ENCODE data around the gene MRM2. TPM values are rescaled to one million over a fixed set of nuclear protein-coding genes. Genes with fewer than 3 reads are reported as not detected.

The MRM2 gene
- total and polyA plus RNA-seq, 10 of the 15 experiments (the other 5 are each of a cell fraction or from before 2014, with no cell fraction given) = 43.2 to 128 (median 71.4) TPM

GRCh38 chr7:2241580-2242540, at the start of gene MRM2, which contains the start of gene NUDT1 (continued):
- peak; percentile 72 for TF ChIP-seq MAX (IDR thresholded peaks at IDR 0.05; ENCODE audit: low read depth, low read length)
- no peak for TF ChIP-seq FOXM1 (IDR thresholded peaks at IDR 0.05; ENCODE audit: low read depth, low read length)
- no peak for TF ChIP-seq NR2C1 (IDR thresholded peaks at IDR 0.05)
- TF ChIP-seq IKZF2 (IDR thresholded peaks at IDR 0.05) = no peak; a peak in 1 of 4 replicates
- peak; percentile 62; the same call in 1 of the 2 replicates for TF ChIP-seq BACH1 (IDR thresholded peaks at IDR 0.05; ENCODE audit: borderline replicate concordance)
- TF ChIP-seq SREBF2 (IDR thresholded peaks at IDR 0.05; ENCODE audit: low read length) = peak; percentile 68
- TF ChIP-seq ZNF687 (IDR thresholded peaks at IDR 0.05) = 0 out of 2 replicates have a peak, but pooled peaks have one; percentile 60
- peak; percentile 96 for TF ChIP-seq GABPA (IDR thresholded peaks at IDR 0.05; ENCODE audit: low read depth)
- no peak for TF ChIP-seq CEBPZ (IDR thresholded peaks at IDR 0.05; ENCODE audit: low read depth, low read length)
- TF ChIP-seq NKRF (conservative IDR thresholded peaks at IDR 0.05) = peak; percentile 97
- TF ChIP-seq SKIL (IDR thresholded peaks at IDR 0.05; ENCODE audit: low read depth, poor library complexity, severe bottlenecking) = no peak
- no peak for TF ChIP-seq ASH2L (IDR thresholded peaks at IDR 0.05; ENCODE audit: borderline replicate concordance, low read depth)
- TF ChIP-seq JUND (IDR thresholded peaks at IDR 0.05; ENCODE audit: low read depth, low read length) = no peak
- peak; percentile 95 for TF ChIP-seq SIN3A (IDR thresholded peaks at IDR 0.05; ENCODE audit: low read depth, low read length)
- no peak for TF ChIP-seq FOS (IDR thresholded peaks at IDR 0.05; ENCODE audit: borderline replicate concordance, extremely low read depth, insufficient read length)
- TF ChIP-seq SMAD5 (IDR thresholded peaks at IDR 0.05; ENCODE audit: low read depth) = peak; percentile 87; the same call in 1 of the 2 replicates
